NCI-H2227 (cell line): ENCODE results near the gene IL17RA.

ENCODE experiments used
- DNase-seq: peaks from one replicate; lab custom pipeline; 2025; ENCODE audit not compliant: unreplicated experiment; lab: John Stamatoyannopoulos, UW

Gene IL17RA

GRCh38 chr22:17152340-17152739, 67.5 kb downstream of the IL17RA start:
- no peak for DNase-seq

- DNase-seq = no peak
Observed at GRCh38 chr22:17152971-17153370, 68.2 kb downstream of the IL17RA start.

- DNase-seq = no peak
Observed at GRCh38 chr22:17155941-17156340, 71.1 kb downstream of the IL17RA start.

- DNase-seq = no peak
Observed at GRCh38 chr22:17157714-17158113, 72.9 kb downstream of the IL17RA start.

- no peak for DNase-seq
Observed at GRCh38 chr22:17158176-17158567, 73.4 kb downstream of the IL17RA start.

GRCh38 chr22:17158568-17159503, 74.0 kb downstream of the IL17RA start, which contains the start of gene HDHD5:
Gene HDHD5 (minus strand): TSS chr22:17159277. CDS start chr22:17159251, 26 bp downstream.
- DNase-seq = peak; percentile 93

- peak; percentile 69 for DNase-seq
Observed at GRCh38 chr22:17159504-17159951, 74.7 kb downstream of the IL17RA start.

GRCh38 chr22:17161991-17162390, 77.2 kb downstream of the IL17RA start:
- DNase-seq = no peak

- DNase-seq = no peak
Observed at GRCh38 chr22:17162731-17163130, 77.9 kb downstream of the IL17RA start.

- DNase-seq = no peak
Observed at GRCh38 chr22:17164392-17165024, 79.7 kb downstream of the IL17RA start.
